ENCODE results near the gene RNF186.
"Not testable (repeated sequence)": the region's sequence is repeated elsewhere in the genome, so short reads cannot be mapped to it uniquely, and the experiment has no call there.

Gene RNF186

DNA sequence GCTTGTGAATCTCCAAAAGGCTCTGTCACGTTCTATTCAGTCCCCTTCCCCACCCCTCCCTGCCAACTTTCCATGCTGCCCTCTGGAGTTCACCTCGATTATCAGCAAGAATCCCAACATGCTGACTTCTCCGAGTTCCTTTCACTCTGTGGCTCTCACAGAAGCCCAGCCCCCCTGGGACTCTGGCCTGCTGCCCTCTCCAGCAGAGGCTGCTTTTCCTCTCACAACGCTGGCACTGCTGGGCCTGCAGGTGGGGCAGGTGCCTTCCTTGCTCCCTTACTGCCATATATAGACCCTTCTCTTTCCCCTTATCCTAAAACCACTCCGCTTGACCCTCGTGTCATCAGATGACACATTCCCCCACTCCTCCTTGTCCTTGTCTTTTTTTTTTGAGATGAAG is 10.2 kb upstream of the RNF186 start:
- no peak for DNase-seq (ENCODE audit: low read depth in 2 of 3, low spot score in 2 of 3)

DNA sequence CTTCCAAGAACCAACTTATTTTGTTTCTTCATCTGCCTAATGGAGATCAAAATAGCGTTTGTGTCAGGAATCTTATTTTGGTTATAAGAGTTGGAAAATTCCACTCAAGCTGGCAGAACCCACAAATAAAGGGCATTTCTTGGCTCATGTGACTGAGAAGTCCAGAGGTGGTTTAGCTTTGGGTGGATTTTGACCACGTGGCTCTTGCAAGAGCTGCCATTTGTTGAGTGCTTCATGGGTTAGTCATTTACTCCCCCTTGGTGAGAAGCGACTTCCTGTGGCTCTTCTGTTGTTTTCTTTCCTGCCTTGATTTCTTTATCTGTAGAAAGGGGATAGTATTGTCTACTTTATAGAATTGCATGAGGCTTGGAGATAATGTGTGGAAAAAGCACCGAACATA is 9.5 kb upstream of the RNF186 start:
- DNase-seq (ENCODE audit: low read depth in 2 of 3, low spot score in 2 of 3) = no peak

GRCh38 chr1:19824036-19824435 is 9.0 kb upstream of the RNF186 start:
- DNase-seq (ENCODE audit: low read depth in 2 of 3, low spot score in 2 of 3) = no peak

DNA sequence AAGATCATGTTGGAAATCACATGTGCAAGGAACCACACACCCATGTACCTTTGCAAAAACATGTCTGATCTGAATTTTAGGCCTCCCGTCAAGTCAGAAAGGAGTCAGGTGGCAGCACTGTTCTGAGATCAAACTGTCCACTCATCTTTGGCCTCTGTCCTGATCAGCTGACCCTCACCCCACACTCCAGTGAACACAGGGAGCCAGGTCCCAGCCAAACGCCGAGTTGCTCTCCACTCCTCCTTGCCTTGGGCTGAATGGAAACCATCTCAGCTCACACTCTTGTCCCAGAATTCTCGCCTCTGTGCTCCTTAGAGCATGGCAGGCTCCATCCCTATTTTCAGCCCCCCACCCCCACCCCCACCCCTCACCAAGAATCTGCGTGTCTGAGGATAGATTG is 4.6 kb upstream of the RNF186 start:
- DNase-seq (ENCODE audit: low read depth in 2 of 3, low spot score in 2 of 3) = no peak

GRCh38 chr1:19818324-19818723 is 3.2 kb upstream of the RNF186 start:
- no peak for DNase-seq (ENCODE audit: low read depth in 2 of 3, low spot score in 2 of 3)

- DNase-seq (ENCODE audit: low read depth in 2 of 3, low spot score in 2 of 3) = no peak
These were observed 2.1 kb upstream of the RNF186 start for GRCh38 chr1:19817160-19817559.

DNA sequence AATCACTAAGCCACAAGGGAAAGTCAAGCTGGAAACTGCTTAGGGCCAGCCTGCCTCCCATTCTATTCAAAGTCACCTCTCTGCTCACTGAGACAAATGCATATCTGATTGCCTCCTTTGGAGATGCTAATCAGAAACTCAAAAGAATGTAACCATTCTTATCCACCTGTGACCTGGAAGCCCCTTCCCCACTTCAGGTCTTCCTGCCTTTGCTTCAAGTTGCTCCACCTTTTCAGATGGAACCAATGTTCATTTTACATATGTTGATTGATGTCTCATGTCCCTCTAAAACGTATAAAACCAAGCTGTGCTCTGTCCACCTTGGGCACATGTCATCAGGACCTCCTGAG is 1.6 kb upstream of the RNF186 start:
- not testable (repeated sequence) for DNase-seq (ENCODE audit: low read depth in 2 of 3, low spot score in 2 of 3)

DNA sequence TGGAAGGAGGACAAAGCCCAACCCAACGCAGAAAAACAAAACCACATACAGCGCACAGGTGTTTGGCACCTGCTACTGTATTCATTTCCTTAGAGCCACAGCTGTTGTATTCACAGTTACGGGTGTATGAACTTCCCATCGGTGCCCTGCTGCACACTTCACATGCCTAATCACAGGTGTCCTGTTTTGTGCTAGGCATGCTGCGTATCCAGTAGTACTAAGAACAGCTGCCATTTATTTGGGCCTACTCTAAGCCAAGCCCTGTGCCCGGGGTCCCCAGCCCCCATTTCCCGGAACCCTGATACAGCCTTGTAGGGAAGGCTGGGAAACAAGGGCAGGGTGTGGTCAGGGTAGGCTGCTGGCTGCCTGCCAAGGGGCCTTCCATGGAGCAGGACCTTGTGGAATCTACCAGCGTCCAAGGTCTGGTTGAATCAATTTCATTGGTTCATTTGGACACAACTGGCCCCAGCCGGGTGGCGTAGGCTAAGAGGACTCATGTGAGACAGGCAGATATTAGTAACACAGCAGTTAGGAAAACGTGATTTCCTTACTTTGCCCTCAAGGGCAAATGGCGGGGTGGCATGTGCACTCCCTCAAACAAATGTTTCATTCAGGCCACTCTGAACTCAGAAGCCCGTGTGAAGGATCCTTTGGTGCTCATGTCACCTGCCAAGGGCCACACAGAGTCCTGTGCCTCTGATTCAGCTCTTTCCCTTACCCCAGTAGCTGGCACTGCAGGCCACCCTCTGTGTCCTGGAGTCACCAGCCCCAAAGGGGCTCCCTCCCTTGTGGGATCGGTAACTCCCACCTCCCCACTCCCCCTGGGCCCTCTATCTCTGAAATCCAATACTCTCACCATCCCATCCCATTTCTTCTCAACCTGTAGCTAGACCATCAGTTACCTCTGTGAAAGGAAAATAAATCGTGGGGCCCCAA is 986 bp upstream of the RNF186 start:
- DNase-seq (ENCODE audit: low read depth in 2 of 3, low spot score in 2 of 3) = no peak

- no peak for DNase-seq (ENCODE audit: low read depth in 2 of 3, low spot score in 2 of 3)
These were observed 830 bp downstream of the RNF186 start for GRCh38 chr1:19814244-19814661.

DNA sequence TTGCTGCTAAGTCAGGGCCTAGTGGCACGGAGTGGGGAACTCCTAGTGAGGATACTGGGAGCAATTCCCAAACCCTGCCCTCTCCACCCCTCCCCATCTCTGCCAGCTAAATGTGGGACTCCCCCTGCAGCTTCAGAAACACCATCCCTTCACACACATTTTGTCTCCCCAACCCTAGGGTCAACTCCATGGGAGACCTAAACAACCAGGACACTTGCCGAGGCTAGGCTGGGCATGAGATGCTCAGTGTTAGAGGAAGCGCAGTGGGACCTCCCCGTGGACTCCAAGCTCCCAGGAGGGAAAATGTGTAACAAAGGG is 1.5 kb downstream of the RNF186 start:
- no peak for DNase-seq (ENCODE audit: low read depth in 2 of 3, low spot score in 2 of 3)

- DNase-seq (ENCODE audit: low read depth in 2 of 3, low spot score in 2 of 3) = no peak
These were observed 2.0 kb downstream of the RNF186 start for GRCh38 chr1:19812875-19813642.

DNA sequence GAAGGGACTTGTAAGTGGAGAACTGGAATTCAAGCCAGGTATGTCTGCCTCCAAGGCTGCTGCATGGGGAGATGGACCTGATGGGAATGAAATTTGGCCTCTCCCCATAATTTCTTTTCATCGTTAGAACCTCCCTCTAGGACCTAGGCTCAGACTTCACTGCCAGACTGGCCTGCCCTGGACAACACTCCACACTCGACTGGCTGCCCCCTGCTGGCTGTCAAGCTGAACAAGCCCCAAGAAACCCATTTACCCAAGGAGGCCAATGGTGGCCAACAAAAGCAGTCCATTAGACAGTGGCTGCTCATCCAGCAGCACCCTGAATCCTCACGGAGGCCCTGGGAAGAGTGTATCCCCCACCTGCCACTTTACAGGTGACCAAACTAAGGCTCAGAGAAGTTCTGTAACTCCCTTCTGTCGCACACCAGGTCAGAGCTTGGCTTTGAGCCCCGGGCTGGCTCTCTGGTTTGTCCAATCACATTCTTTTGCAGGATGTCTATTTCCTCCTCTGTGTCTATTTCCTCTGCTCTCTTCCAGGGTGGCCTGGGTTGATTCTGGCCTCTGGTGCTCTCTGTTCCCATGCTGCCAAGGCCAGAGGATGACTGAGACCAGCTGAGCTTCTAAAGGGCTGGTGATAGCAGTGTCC is 3.8 kb downstream of the RNF186 start:
- peak in 2 of 3 experiments; percentile 11 to 42 for DNase-seq (ENCODE audit: low read depth in 2 of 3, low spot score in 2 of 3)

- DNase-seq (ENCODE audit: low read depth in 2 of 3, low spot score in 2 of 3) = no peak
These were observed 5.9 kb downstream of the RNF186 start for GRCh38 chr1:19809044-19809750.

DNA sequence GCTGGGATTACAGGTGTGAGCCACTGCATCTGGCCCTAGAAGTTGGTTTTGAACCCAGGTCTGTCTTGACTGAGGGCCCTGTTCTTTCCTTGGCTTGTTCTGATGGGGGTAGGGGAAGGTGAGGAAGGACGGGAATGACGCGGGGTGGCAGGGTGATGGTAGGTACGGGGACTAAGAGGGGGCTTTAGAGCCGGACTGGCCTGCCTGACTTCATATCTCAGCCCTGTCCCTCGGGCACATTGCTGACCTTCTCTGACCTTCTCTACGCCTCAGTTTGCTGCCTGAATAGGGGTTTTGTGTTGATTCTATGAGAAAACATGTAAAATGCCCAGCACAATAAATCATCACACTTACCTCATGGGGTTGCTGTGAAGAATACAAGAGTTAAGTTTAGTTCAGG is 6.7 kb downstream of the RNF186 start:
- DNase-seq (ENCODE audit: low read depth in 2 of 3, low spot score in 2 of 3) = no peak

DNA sequence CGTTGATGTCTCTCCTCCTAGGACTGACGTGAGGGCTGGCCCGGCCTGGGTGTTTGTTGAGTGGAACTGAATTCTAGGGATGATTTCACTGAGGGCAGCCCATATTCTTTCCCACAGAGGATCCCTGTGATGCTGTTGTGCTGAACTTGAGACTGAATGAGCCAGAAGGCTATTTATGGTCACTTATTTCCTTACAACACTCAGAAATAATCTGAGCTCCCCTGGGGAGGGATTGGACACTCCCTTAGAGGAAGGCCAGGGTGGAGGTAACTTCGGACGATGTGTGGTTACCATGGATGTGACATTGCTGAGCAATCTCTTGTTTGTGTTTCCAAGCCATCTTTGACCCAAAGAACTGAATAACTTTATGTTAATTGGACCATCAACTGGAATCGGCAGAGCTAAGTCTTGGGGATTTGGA is 10.2 kb downstream of the RNF186 start:
- DNase-seq (ENCODE audit: low read depth in 2 of 3, low spot score in 2 of 3) = no peak

DNA sequence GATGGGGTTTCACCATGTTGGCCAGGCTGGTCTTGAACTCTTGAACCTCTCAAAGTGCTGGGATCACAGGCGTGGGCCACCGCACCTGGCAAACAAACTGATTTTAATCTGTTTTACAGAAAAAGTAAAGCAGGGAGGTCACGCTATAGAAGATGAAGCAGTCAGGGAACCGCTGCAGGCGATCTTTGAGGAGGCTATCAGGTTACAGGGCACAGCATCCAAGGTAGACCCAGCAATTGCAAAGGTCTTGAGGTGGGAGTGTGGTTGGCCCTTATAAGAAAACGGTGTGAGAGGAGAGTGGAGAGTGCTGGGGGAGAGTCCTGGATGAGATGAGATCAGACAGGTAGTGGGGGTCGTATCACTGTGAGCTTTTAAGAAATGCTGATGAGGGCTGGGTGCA is 12.8 kb downstream of the RNF186 start:
- DNase-seq (ENCODE audit: low read depth in 2 of 3, low spot score in 2 of 3) = no peak

DNA sequence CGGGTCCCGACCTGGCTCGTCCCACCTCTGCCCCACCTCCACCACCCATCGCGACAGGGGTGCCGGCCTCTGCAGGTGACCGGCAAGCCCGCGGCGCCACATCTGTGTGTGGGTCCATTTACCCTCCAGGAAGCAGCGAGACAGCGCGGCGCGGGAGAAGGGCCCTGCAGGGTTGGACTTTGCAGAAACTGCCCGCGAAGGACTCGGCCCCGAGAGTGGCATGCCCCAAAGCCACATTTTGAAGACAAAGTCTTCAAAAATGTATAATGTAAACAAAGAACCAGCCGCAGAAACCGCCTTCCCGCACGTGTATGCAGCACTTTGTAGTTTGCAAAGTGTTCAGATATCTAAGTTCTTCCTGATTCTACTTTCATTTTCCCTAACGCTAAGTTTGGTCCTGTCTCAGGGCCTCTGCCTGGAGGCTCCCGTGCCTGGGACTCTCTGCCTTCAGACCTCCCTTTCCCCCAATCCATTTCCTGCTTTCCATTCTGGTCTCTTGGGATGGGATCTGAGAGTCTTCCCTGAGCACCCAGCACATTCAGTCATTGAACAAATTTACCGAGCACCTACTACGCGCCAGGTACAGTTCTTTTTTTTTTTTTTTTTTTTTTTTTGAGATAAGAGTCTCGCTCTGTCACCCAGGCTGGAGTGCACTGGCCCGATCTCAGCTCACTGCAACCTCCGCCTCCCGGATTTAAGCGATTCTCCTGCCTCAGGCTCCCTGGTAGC is 14.8 kb downstream of the RNF186 start:
- peak in 2 of 3 experiments; percentile 21 to 25 for DNase-seq (ENCODE audit: low read depth in 2 of 3, low spot score in 2 of 3)

DNA sequence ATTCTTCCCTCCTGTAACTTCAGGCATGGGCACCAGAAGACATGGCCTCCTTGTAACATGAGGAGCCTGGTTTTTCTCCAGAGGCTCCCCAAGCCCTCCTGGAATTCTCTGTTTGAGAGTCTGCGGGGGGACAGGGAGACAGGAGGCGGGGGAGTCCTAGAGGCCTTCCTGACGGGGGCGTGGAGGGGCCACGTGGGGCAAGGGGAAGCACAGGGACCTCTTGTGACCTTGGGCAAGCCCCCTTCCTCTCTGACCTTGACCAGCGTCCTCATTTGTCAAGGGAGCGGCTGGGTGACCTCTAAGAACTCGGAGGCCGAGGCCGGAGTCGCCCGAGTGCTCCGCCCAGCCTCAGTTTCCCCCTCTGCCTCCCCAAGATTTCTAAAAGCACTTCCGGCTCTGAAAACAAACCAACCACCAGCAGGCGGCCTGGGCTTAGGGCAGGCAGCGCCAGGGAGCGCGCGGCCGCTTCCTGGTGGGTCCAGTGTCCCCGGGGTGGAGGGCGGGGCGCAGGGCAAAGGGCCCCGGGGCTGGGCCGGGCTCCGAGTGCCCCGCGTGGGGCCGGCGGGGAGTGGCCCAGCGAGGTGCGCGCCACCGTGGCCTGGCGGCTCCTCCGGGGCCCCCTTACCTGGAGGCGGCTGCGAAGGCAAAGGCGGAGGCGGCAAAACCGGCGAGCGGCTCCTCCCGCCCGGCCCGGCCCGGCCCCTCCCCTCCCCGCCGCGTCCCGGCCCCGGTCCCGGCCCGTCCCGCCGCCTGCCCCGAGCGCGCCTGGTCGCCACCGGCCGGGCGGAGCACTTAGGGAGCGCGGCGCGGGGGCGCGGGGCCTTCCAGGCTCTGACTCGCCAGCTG is 15.6 kb downstream of the RNF186 start, which contains the start of gene TMCO4:
TMCO4 (minus strand) TSS at position 687 of the 846 bp plus-strand sequence. CDS start 19,158 bp downstream, outside the sequence.
- DNase-seq (ENCODE audit: low read depth in 2 of 3, low spot score in 2 of 3) = peak; percentile 30 to 38 (median 31)

GRCh38 chr1:19798486-19799229 is 16.4 kb downstream of the RNF186 start:
- DNase-seq (ENCODE audit: low read depth in 2 of 3, low spot score in 2 of 3) = no peak

All from activated CD8-positive, alpha-beta memory T cell treated with anti-CD3 and anti-CD28 coated beads for 48 hours (primary cell).